Hematopoietic multipotent progenitor cell treated with erythropoietin and hydrocortisone succinate and interleukin-3 and kit ligand, for 8 days (in vitro differentiated cells): Measurements from ENCODE around the gene ZC3H15.
"Not testable (repeated sequence)": the region's sequence is repeated elsewhere in the genome, so short reads cannot be mapped to it uniquely, and the experiment has no call there.

Source experiments
- DNase-seq: peaks from one replicate; pipeline ENCODE4 v3.0.0-alpha.2; 2015

Gene ZC3H15

GRCh38 chr2:186496401-186496800 lies 10.3 kb downstream of the ZC3H15 start:
- DNase-seq = no peak

- no peak for DNase-seq
Measured at GRCh38 chr2:186497928-186498327, 11.9 kb downstream of the ZC3H15 start.

GRCh38 chr2:186498834-186499233 lies 12.8 kb downstream of the ZC3H15 start:
- no peak for DNase-seq

- peak; percentile 56 for DNase-seq
Measured at GRCh38 chr2:186503827-186504606, 18.0 kb downstream of the ZC3H15 start.

- no peak for DNase-seq
Measured at GRCh38 chr2:186508263-186508662, 22.2 kb downstream of the ZC3H15 start.

GRCh38 chr2:186515376-186515775 lies 29.3 kb downstream of the ZC3H15 start:
- no peak for DNase-seq

- DNase-seq = no peak
Measured at GRCh38 chr2:186516396-186516795, 30.3 kb downstream of the ZC3H15 start.

GRCh38 chr2:186517090-186517489 lies 31.0 kb downstream of the ZC3H15 start:
- DNase-seq = no peak

GRCh38 chr2:186518291-186518690 lies 32.2 kb downstream of the ZC3H15 start:
- DNase-seq = no peak

GRCh38 chr2:186518945-186519344 lies 32.9 kb downstream of the ZC3H15 start:
- no peak for DNase-seq

GRCh38 chr2:186521570-186522153 lies 35.6 kb downstream of the ZC3H15 start:
- not testable (repeated sequence) for DNase-seq

- no peak for DNase-seq
Measured at GRCh38 chr2:186522450-186522849, 36.4 kb downstream of the ZC3H15 start.

GRCh38 chr2:186523791-186524190 lies 37.7 kb downstream of the ZC3H15 start:
- no peak for DNase-seq

GRCh38 chr2:186526281-186526680 lies 40.2 kb downstream of the ZC3H15 start:
- no peak for DNase-seq

GRCh38 chr2:186530314-186530713 lies 44.3 kb downstream of the ZC3H15 start:
- DNase-seq = no peak

- DNase-seq = no peak
Measured at GRCh38 chr2:186531257-186531775, 45.3 kb downstream of the ZC3H15 start.

- peak; percentile 82 for DNase-seq
Measured at GRCh38 chr2:186532891-186533290, 46.8 kb downstream of the ZC3H15 start.

- no peak for DNase-seq
Measured at GRCh38 chr2:186533717-186534116, 47.7 kb downstream of the ZC3H15 start.

GRCh38 chr2:186534406-186534805 lies 48.3 kb downstream of the ZC3H15 start:
- DNase-seq = no peak

GRCh38 chr2:186535861-186536260 lies 49.8 kb downstream of the ZC3H15 start:
- DNase-seq = no peak

- no peak for DNase-seq
Measured at GRCh38 chr2:186537019-186537418, 51.0 kb downstream of the ZC3H15 start.

GRCh38 chr2:186540941-186541340 lies 54.9 kb downstream of the ZC3H15 start:
- no peak for DNase-seq

- no peak for DNase-seq
Measured at GRCh38 chr2:186542002-186542401, 55.9 kb downstream of the ZC3H15 start.

- no peak for DNase-seq
Measured at GRCh38 chr2:186543561-186544131, 57.6 kb downstream of the ZC3H15 start.
